Hindlimb muscle (tissue), 1 donor: ENCODE measurements around the gene CNTNAP4. TPM values are rescaled to one million over a fixed set of nuclear protein-coding genes. Genes with fewer than 3 reads are reported as not detected.

Source experiments
- DNase-seq: peaks from one replicate; pipeline ENCODE4 v3.0.0-alpha.2; 2013
- polyA plus RNA-seq: library from polyadenylated mRNA; unstranded; fragments of 120-200 nt; gene quantifications from one replicate; pipeline ENCODE4 v1.2.1, GENCODE V29; 2013; ENCODE audit not compliant: insufficient read length

The CNTNAP4 gene
- polyA plus RNA-seq, result 9.8 TPM

DNA sequence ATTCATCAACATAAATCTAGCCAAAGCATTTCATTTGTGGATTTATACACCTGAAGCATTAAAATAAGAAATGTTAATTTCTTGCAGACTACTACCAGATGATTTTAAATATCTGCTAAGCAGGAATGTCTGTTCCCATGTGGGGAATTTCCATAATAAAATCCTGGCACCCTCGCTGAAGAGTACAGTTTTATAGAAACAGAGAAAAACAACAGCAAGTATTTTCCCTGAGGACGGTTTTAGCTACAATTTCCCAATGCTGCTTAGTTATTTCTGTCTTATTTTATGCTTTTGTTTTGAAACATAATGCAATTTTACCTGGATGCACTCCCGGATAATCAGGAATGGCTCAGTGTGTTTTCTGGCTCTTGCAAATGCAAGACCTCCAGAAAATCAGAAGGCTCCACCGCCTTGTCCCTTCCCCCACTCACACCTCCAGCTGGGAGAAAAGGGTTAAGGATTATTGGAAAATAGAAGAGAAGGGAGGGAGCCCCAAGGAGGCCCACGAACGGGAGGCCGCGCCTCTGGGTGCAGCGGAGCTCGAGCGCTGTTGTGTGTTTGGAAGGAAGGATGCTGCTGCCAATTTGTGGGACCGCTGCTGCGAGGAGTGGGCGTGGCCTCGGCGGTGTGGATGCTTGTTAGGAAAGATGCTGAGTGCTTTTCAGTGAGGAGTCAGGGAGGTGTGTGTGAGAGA, at the start of gene CNTNAP4:
Gene CNTNAP4, plus strand, starts transcription at position 657 of the 694 bp plus-strand sequence. CDS start 262 bp downstream, outside the sequence.
- peak; percentile 85 for DNase-seq

GRCh38 chr16:76228546-76229146, 48.6 kb upstream of the CNTNAP4 start:
- no peak for DNase-seq

DNA sequence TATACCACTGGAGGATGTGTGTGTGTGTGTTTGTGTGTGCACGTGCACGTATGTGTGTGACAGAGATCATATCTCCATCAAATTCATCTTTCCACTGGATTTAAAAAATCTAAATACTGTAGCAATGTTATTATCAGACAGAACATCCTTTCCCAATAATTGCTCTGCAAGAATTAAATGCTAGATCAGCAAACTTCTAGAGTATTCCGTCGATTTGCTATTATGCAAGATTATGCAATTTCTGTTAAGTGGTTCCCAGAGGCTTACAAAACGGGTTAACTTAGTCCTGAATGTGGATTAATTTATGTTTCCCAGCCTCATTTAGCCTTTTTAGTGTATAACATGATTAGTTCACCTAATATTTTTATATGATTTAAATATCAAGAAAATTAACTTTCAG, 44.5 kb upstream of the CNTNAP4 start:
- DNase-seq, result no peak

GRCh38 chr16:76235025-76235424, 42.2 kb upstream of the CNTNAP4 start:
- no peak for DNase-seq

DNA sequence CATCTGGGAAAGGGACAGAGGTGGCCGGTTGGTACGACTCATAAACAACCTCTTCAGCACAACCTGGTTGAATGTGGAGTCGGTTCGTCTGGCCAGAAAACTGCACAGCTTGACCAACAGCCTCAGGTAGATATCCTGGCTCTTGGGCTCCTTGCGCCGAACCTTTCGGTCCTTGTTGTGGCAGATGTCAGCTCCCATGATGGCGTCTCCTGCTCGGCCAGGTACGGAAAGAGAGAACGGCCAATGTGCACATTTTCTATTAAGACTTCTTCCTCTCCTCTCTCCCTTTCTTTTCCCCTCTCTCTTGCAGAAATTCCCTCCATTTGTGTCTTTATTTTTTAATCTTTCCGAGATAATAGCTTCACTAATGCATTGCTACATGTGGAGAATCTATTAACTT, 41.8 kb upstream of the CNTNAP4 start:
- no peak for DNase-seq

DNA sequence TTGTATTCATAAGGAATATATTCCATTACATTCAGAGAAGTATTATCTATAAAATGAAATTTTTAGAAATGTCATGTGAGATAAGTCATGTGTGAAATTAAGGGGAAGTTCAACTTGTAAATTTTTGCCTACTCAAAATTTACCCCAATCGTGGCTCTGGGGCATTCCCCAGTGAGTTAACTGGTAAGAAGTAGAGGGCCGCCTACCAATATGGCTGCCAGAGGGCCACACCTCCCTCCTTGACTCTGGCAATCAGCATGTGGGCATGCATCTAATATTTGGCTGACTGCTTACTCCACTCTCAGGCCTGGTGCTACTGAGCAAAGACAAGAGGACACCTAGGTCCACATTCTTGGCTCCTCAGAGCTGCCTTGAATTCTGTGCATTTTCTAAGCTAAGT, 39.7 kb upstream of the CNTNAP4 start:
- no peak for DNase-seq

- DNase-seq, result no peak
Observed at GRCh38 chr16:76241755-76242154, 35.4 kb upstream of the CNTNAP4 start.

DNA sequence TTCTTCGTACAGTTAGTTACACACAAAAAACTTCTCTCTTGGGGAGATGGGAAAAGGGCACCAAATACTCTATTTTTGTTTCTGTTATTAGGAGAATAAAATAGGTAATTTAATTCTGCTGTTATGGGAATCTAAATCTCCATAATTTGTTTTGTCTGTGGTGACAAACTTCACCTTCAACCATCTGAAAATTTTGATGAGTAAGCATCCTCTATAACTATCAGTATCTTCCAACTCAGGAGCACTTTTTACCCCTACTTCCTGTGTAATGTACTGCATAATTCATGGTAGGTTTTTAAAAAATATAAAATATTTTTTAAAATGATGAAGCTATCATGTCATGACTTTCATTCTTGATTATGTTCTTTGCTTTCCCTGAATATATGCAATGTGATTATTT, 33.6 kb upstream of the CNTNAP4 start:
- no peak for DNase-seq

DNA sequence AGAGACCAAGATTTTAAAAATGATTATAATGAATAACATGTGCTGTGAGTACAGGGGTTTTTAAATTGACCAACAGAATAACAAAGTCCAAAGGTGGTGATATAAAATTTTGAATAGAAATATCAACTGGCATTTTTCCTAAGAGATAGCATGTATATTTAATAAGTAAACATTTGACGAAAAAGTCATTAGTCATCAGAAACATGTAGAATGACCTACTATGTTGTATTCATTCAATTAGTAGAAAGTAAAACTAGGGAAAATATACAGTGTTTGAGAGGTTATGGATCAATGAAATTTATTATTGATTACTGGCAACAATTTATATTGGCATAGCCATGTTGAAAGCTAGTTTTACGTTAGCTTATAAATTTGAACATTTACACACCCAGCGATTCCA, 30.6 kb upstream of the CNTNAP4 start:
- no peak for DNase-seq

DNA sequence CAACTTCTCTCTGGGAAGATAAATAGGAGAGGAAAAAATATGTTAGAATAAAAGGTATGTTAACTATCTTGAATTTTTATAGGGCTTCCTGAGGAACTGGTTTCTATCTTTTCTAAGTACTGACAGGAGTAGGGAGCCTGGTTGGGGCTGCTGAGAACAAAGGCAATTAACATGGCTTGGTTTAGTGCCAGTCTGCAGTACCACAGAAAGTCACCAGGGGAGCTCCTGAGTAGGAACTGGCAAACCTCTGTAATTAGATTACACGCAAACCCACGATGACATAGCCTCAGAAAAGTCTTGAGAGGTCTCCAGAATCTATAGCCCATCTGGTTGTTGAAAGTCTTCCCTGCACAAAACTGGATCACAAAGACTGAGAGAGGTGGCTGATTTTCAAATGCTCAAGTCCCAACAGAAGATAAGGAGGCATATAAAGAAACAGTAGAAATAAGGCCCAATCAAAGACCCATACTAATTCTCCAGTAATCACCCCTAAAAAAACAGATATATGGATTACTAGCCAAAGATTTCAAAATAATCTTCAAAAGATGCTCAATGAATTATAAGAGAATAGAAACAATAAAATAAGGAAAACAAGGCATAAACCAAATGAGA, 11.7 kb upstream of the CNTNAP4 start:
- DNase-seq, result no peak

- no peak for DNase-seq
Observed at GRCh38 chr16:76268824-76269223, 8.4 kb upstream of the CNTNAP4 start.

- DNase-seq, result peak; percentile 19
Observed at GRCh38 chr16:76277460-76278030, 344 bp downstream of the CNTNAP4 start.

- peak; percentile 7 for DNase-seq
Observed at GRCh38 chr16:76278086-76278485, 885 bp downstream of the CNTNAP4 start.

DNA sequence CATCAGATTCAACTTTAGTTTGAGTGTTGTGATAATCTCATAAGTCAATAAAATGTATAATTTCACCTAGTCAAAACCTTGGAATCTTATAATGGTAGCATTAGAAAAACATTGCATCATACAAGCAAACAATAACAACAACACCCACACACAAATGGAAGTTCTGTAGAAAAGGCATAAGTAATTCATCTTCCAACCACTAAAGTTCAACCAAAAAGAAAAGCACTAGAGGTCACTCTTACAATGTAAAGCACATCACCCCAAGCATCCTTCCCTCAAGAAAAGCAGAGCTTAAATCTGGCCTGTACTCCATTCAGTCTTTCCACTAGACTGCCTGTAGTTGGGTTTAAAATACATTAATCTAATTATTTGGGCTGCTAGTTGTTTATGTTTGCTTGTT, 1.8 kb downstream of the CNTNAP4 start:
- peak; percentile 26 for DNase-seq

GRCh38 chr16:76280421-76281215, 3.4 kb downstream of the CNTNAP4 start:
- DNase-seq, result no peak

DNA sequence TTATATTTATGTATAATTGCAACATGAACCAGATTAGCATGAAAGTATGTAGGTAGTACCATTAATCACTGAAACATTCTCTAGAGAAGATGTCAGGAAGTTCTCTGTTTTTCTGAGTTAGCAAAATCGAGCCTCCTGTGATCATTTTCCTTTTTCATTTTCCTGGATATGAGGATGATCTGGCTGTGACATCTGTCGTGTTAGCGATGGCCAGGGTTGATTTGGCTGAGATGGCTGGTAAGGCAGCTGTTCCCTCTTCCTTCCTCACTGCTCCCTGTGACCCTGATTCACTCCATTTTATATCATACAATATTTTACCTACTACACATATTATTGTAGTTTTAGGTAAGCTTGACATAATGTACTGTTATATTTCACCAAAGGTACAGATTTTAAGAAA, 10.3 kb downstream of the CNTNAP4 start:
- DNase-seq, result no peak

GRCh38 chr16:76292218-76292617, 15.0 kb downstream of the CNTNAP4 start:
- no peak for DNase-seq

GRCh38 chr16:76293980-76294379, 16.8 kb downstream of the CNTNAP4 start:
- DNase-seq, result no peak

GRCh38 chr16:76294396-76295214, 17.4 kb downstream of the CNTNAP4 start:
- no peak for DNase-seq

- no peak for DNase-seq
Observed at GRCh38 chr16:76297941-76298340, 20.7 kb downstream of the CNTNAP4 start.

- DNase-seq, result no peak
Observed at GRCh38 chr16:76303637-76304314, 26.6 kb downstream of the CNTNAP4 start.
